Peyer's patch (tissue), 4 donors: Measurements from ENCODE around the gene STEAP1B. TPM values are rescaled to one million over a fixed set of nuclear protein-coding genes. Genes with fewer than 3 reads are reported as not detected.
"Not testable (repeated sequence)": the region's sequence is repeated elsewhere in the genome, so short reads cannot be mapped to it uniquely, and the experiment has no call there.

ENCODE experiments used
- DNase-seq, 3 donors: peaks; one replicate each; pipeline ENCODE4 v3.0.0-alpha.2; 2017 to 2019
- H3K27ac ChIP-seq, 4 donors: fragments of 200-600 bp; sonication (generic); one replicate each; pipeline ENCODE4 v1.5.1; 2016 to 2019
- H3K27me3 ChIP-seq, 2 donors: fragments of 200-600 bp; sonication (generic); one replicate each; pipeline ENCODE4 v1.5.1; 2019
- H3K36me3 ChIP-seq, 3 donors: fragments of 200-600 bp; sonication (generic); one replicate each; pipeline ENCODE4 v1.5.1; 2016 to 2019
- H3K4me1 ChIP-seq, 4 donors: fragments of 200-600 bp; sonication (generic); one replicate each; pipeline ENCODE4 v1.5.1; 2016 to 2019
- H3K4me3 ChIP-seq, 4 donors: fragments of 200-600 bp; sonication (generic); 1 replicate in 3 of 4; 2 replicates in 1 of 4; pipeline ENCODE4 v1.5.1; 2016 to 2019; ENCODE audit warnings: mild to moderate bottlenecking in 1 of 4
- H3K9me3 ChIP-seq, 4 donors: fragments of 200-600 bp; sonication (generic); one replicate each; pipeline ENCODE4 v1.5.1; 2016 to 2019; ENCODE audit warnings: mild to moderate bottlenecking in 1 of 4
- POLR2A ChIP-seq, 2 donors: fragments of 450-650 bp; IDR thresholded peaks; one replicate each; pipeline ENCODE4 v1.5.1; 2017; ENCODE audit warnings: antibody characterized with exemption in 2 of 2, mild to moderate bottlenecking in 2 of 2, moderate library complexity in 2 of 2
- total RNA-seq, 4 donors: library from RNA; depleted of rRNA; stranded (reverse); fragments of >200 nt; gene quantifications; one replicate each; pipeline ENCODE4 v1.1.0, GENCODE V29; 2016
- TF ChIP-seq, protein P1 (sequence below), 6 experiments: fragments of 450-650 bp in 4 of 6; fragments of 200-600 bp in 2 of 6; sonication (generic) in 1 of 6; IDR thresholded peaks; one replicate each; pipeline ENCODE4 v1.5.1; 2017 to 2019; ENCODE audit warnings: antibody characterized with exemption in 6 of 6, mild to moderate bottlenecking in 3 of 6, moderate library complexity in 1 of 6

The STEAP1B gene
- total RNA-seq, 4 donors from 2014 or later, result not detected

- DNase-seq, result no peak
These were observed 944 bp downstream of the STEAP1B start for GRCh38 chr7:22499044-22499443.

DNA sequence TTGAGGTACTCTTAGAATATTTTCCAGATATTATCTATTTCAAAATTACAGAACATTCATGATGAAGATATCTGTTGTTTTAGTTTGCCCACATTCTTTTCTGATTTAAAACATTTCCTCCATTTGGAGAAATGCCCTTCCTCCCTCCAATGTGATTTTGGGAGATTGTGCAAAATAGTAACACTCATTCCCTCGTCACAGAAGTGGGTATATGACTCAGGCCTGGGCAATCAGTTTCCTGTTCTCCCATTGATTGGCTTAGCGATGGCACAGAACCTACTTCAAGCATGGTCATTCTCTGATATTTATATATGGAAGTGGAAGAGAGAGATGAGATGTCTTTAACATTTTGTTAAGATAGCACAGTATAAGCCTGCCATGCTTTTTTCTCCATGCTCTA is 3.1 kb downstream of the STEAP1B start:
- H3K27ac ChIP-seq, H3K36me3 ChIP-seq, H3K4me3 ChIP-seq, DNase-seq, H3K27me3 ChIP-seq, H3K9me3 ChIP-seq, H3K4me1 ChIP-seq: not testable (repeated sequence)

More at GRCh38 chr7:22499044-22499443, 944 bp downstream of the STEAP1B start:
- Histone ChIP-seq H3K36me3 (no peaks in the 10 kb centered on the region), H3K27ac (no peak overlapping the region), H3K4me3 (no peak overlapping the region), H3K27me3 (no peaks in the 10 kb centered on the region), H3K9me3 (no peaks in the 10 kb centered on the region), H3K4me1 (peaks cover 0 to 3% (median 0%) of the 10 kb centered on the region in 4 donors)
- TF ChIP-seq, protein P1, sequence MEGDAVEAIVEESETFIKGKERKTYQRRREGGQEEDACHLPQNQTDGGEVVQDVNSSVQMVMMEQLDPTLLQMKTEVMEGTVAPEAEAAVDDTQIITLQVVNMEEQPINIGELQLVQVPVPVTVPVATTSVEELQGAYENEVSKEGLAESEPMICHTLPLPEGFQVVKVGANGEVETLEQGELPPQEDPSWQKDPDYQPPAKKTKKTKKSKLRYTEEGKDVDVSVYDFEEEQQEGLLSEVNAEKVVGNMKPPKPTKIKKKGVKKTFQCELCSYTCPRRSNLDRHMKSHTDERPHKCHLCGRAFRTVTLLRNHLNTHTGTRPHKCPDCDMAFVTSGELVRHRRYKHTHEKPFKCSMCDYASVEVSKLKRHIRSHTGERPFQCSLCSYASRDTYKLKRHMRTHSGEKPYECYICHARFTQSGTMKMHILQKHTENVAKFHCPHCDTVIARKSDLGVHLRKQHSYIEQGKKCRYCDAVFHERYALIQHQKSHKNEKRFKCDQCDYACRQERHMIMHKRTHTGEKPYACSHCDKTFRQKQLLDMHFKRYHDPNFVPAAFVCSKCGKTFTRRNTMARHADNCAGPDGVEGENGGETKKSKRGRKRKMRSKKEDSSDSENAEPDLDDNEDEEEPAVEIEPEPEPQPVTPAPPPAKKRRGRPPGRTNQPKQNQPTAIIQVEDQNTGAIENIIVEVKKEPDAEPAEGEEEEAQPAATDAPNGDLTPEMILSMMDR (IDR thresholded peaks at IDR 0.05), result no peak
- TF ChIP-seq POLR2A (IDR thresholded peaks at IDR 0.05), result no peak

- not testable (repeated sequence) for H3K4me1 ChIP-seq, H3K27me3 ChIP-seq, H3K36me3 ChIP-seq, H3K9me3 ChIP-seq, H3K27ac ChIP-seq, DNase-seq, H3K4me3 ChIP-seq
These were observed 3.6 kb downstream of the STEAP1B start for GRCh38 chr7:22496296-22496888.

GRCh38 chr7:22493160-22493925 is 6.6 kb downstream of the STEAP1B start:
- not testable (repeated sequence) for H3K4me3 ChIP-seq, H3K4me1 ChIP-seq, H3K27ac ChIP-seq, H3K9me3 ChIP-seq, H3K27me3 ChIP-seq, DNase-seq, H3K36me3 ChIP-seq

DNA sequence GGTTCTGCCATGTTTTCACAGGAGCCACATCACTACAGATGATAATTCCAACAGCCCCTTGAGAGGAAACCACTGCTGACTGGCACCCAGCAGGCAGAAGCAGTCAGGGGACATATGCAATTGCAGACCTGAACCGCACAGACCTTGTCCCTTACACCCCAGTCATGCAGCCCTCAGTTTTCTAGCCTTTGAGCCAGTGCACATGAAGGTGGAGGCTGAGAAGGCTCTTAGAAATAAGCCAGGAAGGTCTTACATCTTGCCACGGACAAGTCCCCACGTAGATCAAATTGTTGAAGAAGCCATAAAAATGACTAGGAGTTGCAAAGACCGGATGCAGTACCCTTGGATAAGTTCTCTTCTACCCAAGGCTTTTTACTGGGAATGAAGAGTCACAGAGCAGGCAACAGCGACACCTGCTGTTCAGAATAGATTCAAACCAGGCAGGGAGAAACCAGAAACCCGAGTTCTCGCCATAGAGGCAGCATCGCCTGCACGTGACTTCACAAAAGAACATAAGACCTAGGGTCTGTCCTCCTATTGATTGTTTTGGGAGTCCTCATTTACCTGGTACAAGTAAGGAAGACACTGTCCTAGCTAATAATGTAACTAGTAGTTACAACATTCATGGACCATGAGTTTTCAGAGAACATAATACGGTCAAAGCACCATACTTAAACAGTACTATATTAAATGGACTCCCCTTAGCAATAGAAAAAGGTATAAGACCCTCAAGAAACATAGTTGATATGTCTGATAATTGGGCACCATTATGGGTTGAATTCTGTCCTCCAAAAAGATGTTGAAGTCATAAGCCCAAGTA is 11.1 kb downstream of the STEAP1B start:
- Histone ChIP-seq H3K9me3 (no peaks in the 10 kb centered on the region), H3K36me3 (no peaks in the 10 kb centered on the region), H3K4me3 (no peak overlapping the region), H3K27ac (no peak overlapping the region), H3K27me3 (no peaks in the 10 kb centered on the region), H3K4me1 (no peaks in the 10 kb centered on the region)
- peak; percentile 37 to 84 (median 60) for DNase-seq
- TF ChIP-seq, protein P1 (IDR thresholded peaks at IDR 0.05), result peak; percentile 52 to 92 (median 90)
- TF ChIP-seq POLR2A (IDR thresholded peaks at IDR 0.05), result no peak

DNA sequence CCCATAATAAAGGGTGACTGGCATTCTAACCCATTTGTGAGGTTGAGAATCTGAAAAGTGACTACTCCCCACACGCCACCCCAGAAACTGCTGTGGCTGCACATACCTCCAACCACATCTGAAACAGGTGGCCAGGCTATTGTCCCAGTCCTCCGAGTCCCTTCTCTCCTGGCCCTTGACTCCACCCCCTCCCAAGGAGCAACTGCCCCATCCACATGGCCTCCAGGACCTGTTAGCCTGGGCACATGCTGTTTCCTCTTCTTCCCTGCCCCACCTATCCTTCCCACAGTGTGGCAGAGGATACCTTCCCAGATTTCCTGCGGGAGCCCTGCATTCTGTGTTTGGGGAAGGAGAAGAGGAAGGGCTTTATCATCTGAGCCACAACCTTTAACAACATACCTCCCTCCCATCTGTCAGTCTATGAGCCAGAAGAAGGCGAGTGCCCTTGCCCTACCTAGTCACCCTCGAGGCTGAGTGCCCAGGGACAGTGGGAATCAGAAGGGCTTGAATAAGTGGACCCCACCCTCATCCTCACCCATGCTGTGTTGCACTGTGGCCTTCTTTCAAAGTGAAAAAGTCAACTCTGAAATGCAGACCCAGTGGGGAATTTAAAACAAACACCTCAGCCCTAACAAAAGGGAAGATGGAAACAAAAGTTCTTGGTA is 11.9 kb downstream of the STEAP1B start:
- H3K27ac ChIP-seq, result no peak overlapping the region
- DNase-seq, result no peak
- no peak overlapping the region for H3K4me3 ChIP-seq
- no peaks in the 10 kb centered on the region for H3K9me3 ChIP-seq
- TF ChIP-seq, protein P1 (IDR thresholded peaks at IDR 0.05), result no peak
- no peak for TF ChIP-seq POLR2A (IDR thresholded peaks at IDR 0.05)
- H3K27me3 ChIP-seq, result no peaks in the 10 kb centered on the region
- no peaks in the 10 kb centered on the region for H3K36me3 ChIP-seq
- H3K4me1 ChIP-seq, result no peaks in the 10 kb centered on the region
